HG03432 (cell line): Measurements from ENCODE around the gene OR1J1.

Experiments used
- ATAC-seq: cut with Tn5 transposase; IDR thresholded peaks from one replicate; pipeline ENCODE4 v1.9.1; 2021; ENCODE audit warnings: mild to moderate bottlenecking, moderate library complexity; ENCODE audit not compliant: unreplicated experiment

OR1J1 gene

GRCh38 chr9:122446819-122447484, 30.8 kb downstream of the OR1J1 start:
- no peak for ATAC-seq

GRCh38 chr9:122445155-122445749, 32.5 kb downstream of the OR1J1 start:
- no peak for ATAC-seq

- ATAC-seq = no peak
These were observed 33.5 kb downstream of the OR1J1 start for GRCh38 chr9:122444041-122444733.

- ATAC-seq = no peak
These were observed 35.2 kb downstream of the OR1J1 start for GRCh38 chr9:122442568-122442967.
